Hair follicle dermal papilla cell (primary cell): ENCODE data around the gene MSH6. TPM values are rescaled to one million over a fixed set of nuclear protein-coding genes. Genes with fewer than 3 reads are reported as not detected.

Experiments used
- small RNA-seq: library from RNA; depleted of rRNA; stranded (forward); fragments of <200 nt; gene quantifications from one replicate; pipeline ENCODE3, GENCODE V24; 2012
- total RNA-seq: library from RNA; depleted of rRNA; stranded (reverse); fragments of >200 nt; gene quantifications from 2 replicates; pipeline ENCODE4 v1.2.3, GENCODE V29; 2012

The MSH6 gene
- total RNA-seq = 37.5 and 41.9 TPM in 2 replicates

GRCh38 chr2:47782671-47783485 is at the start of gene MSH6:
MSH6 (plus strand) TSS chr2:47783145; CDS start chr2:47783234, 89 bp downstream.

Small RNA genes lying within 50 kb of the gene (small RNA-seq; reads per million reads assigned to genes)
- gene RF00026 = not detected
- not detected for gene RPL36AP15

Other genes starting within 250 kb of the MSH6 start
- gene KCNK12, start 212.2 kb upstream of the MSH6 start, total RNA-seq = not detected in 2 replicates
- gene FBXO11, start 123.4 kb downstream of the MSH6 start, total RNA-seq = 37.9 and 53.2 TPM in 2 replicates